ENCODE measurements around the gene C13orf46. TPM values are rescaled to one million over a fixed set of nuclear protein-coding genes. Genes with fewer than 3 reads are reported as not detected.
A peak's percentile ranks its signal among the peaks of the same experiment; 100 is the strongest.
"Not testable (repeated sequence)": the region's sequence is repeated elsewhere in the genome, so short reads cannot be mapped to it uniquely, and the experiment has no call there.

C13orf46 gene
- total RNA-seq, 1 donor from 2014 or later, result 0.37 TPM

DNA sequence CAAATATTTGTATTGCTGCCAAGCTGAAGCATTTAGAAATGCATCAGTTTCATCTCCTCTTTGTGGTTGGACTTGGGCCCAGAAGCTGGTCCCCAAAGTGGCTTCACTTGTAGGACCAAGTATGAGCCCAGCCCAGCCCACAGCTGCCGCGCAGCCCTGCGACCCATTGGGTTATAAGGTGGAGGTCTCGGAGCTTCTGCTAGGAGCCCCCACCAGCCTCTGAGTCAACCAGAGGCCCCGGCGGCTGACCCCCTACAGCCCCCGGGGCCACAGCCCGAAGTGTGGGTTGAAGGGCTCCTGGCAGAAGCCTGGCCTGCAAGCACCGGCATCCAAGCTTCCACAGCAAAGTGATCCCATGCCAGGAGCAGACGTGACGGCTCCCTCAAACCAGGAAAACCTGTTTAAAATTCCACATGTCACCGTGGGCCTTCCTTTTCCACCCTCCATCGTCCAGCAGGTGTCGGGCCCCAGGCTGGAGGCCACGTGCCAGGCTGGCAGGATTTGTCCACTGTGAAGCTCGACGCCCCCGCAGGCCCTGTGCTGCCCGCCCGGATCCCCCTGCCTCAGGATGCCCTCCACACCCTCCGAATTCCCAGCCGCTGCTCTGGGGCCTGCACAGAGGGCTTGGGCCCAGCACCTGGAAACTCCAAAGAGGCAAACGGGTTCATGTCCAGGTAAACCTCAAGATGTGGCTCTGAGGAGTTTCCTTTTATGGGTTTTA, 54.7 kb downstream of the C13orf46 start:
- intact Hi-C loops (cut with micrococcal nuclease), result no loop called here
- ATAC-seq, result no peak
- no peak for DNase-seq

DNA sequence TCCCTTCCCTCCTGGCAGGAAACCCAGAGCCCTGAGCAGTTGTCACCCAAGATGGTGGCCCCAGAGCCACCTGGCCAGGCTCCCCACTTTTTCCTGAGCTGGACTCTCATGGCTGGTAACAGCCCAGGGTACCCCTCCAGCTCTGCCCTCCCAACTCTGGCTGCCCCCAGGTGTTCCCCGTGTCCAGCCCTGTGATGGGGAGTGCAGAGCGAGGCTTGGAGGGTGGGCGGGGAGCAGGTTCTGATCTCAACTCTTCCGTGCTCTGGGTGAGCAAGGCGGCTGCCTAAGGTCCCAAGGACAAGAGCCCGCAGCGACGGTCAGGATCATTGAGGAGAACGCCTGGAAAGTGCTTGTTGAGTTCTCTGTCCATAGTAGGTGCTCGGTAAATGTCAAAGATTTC, 55.3 kb downstream of the C13orf46 start:
- DNase-seq (no peak), ATAC-seq (no peak)
- intact Hi-C loops (cut with micrococcal nuclease), result no loop called here

DNA sequence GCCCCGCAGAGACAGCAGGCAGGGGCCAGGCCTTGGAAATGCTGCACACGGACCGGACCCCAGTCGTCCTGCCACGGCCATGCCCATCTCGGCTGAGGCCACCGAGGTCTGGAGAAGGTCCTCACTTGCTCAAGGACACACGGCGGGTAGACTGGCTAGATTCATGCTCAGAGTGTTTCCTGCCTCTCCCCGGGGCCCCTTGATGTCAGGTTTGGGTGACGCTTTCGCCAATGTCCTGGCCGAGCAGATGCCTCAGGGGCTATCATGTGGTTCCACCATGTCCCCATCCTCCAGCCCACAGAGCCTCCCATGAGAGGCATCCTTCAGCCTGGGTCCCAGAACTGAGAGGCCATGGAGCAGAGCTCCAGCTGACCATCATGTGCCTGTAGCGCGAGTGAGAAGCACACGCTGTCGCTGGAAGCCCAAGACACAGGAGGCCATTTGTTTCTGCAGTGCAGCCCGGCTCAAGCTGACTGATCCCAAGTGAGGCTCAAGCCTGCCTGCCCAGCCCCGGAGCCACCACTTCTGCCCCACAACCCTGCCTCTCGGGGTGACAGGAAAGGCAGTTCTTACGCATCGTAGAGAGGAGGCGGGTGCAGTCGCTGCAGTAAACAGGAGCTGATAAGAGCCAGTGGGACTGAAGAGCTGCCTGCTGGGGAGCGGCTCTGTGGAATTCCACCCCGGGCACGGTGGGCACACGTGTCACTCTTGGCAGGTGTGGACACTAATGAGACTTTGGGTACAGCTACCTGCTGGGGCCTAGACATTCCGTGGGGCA, 56.1 kb downstream of the C13orf46 start:
- intact Hi-C loops (cut with micrococcal nuclease), result no loop called here
- no peak for ATAC-seq
- no peak for DNase-seq

DNA sequence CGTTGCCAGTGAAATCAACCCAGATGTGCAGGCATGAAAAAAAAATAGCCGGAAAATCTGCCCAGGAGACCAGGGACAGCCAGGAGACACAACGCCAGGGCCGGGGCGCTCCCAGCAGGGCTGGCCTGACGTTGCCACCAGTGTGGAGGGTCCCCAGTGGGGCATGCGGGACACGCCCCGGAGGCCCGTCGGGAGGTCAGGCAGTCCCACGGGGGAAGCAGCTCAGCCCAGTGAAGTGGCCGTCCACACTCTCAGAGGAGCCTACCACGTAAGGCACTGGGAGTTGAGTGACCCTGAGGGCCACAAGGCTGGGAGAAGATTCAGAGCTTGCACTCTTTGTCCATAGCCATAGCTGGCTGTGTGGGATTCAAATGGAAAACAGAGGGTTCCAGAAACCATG, 56.8 kb downstream of the C13orf46 start:
- ATAC-seq, result no peak
- DNase-seq, result no peak
- intact Hi-C loops (cut with micrococcal nuclease), result no loop called here

DNA sequence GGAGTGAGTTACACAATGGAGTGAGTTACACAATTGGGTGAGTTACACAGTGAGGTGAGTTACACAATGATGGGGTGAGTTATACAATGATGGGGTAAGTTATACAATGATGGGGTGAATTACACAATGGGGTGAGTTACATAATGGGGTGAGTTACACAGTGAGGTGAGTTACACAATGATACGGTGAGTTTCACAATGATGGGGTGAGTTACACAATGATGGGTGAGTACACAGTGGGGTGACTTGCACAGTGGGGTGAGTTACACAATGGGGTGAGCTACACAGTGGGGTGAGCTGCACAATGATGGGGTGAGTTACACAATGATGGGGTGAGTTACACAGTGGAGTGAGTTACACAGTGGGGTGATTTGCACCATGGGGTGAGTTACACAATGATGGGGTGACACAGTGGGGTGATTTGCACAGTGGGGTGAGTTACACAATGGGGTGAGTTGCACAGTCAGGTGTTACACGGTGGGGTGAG, 57.5 kb downstream of the C13orf46 start:
- no peak for ATAC-seq
- intact Hi-C loops (cut with micrococcal nuclease), result no loop called here

DNA sequence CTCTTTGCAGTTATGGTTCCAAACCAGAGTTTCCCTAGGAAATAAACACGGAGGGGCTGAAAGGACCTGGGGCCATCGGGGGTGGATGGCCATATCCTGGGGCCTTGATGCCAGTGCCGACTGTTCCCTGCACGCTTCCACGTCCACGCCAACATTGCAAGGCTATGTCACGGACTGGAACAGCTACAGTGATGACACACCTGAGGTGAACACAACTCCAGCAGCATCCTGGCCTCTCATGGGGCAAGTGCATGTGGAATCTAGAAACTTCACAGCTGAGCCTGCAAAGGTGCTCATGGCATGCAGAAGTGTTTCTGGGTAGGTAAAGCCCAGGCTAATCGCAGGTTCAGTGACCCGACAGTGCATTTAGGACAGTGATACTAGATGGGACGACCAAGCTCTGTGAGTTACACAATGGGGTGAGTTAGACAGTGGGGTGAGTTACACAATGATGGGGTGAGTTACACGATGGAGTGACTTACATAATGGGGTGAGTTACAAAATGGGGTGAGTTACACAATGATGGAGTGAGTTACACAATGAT, 58.0 kb downstream of the C13orf46 start:
- DNase-seq (no peak), ATAC-seq (no peak)
- intact Hi-C loops (cut with micrococcal nuclease), result no loop called here

More for the DNA sequence above, 57.5 kb downstream of the C13orf46 start:
- DNase-seq, result no peak

DNA sequence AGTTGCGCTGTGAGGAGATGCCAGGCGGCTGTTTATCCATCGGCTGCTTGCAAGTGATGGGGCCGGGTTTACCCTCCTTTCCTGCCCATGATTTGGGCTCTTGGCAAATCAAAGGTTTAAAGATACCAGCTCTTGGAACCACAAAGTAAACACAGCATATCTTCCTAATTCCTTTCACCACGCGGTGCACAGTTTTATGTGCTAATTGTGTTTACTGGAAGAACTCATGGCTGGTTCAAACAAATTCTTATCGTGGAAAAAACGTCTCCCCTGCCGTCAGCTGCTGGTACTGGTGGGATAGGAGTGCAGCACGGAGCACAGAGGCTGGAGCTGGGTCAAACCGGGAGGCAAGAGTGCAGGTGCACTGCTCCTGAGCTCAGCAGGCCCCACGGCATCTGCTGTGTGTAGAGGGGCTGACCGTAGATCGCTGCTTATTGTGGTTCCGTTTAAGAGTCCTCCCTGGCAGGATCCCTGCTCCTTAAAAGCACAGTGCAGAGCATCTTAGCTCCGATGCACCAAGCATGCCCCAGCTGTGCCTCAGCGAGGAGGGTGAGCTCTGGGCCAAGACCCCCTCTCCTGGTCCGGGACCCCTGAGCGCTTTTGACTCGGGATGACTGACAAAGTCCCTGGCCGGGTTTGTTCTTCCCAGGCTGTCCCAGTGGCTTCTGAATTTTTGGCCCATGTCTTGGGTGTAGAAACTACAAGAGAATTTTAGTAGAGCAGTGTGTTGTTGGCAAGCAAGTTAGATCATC, 58.7 kb downstream of the C13orf46 start:
- DNase-seq, result no peak
- intact Hi-C loops (cut with micrococcal nuclease), result no loop called here
- no peak for ATAC-seq

DNA sequence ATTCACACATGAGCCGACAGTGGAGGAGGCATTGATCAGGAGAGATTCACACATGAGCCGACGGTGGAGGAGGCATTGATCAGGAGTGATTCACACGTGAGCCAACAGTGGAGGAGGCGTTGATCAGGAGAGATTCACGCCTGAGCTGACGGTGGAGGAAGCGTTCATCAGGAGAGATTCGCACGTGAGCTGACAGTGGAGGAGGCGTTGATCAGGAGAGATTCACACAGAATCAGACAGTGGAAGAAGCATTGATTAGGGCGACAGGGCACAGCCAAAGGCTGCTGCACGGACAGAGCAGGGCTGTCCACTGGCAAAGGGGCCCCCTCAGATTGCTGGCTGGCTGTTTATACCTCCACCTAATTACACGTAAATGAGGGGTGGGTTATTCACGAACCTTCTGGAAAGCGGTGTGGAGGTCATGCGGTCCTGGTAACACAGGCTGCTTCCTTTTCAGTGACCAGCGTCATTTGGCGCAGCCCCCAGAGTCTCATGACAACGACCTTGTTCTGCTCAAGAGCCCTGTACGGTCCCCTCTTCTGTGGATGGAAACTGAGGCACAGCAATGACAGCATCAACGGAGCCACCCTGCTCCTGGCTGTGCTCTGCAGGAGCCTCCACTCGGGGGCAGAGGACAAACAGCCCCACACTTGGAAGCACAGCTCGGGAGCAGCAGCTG, 59.4 kb downstream of the C13orf46 start:
- intact Hi-C loops (cut with micrococcal nuclease), result no loop called here
- DNase-seq, result no peak
- ATAC-seq, result no peak

DNA sequence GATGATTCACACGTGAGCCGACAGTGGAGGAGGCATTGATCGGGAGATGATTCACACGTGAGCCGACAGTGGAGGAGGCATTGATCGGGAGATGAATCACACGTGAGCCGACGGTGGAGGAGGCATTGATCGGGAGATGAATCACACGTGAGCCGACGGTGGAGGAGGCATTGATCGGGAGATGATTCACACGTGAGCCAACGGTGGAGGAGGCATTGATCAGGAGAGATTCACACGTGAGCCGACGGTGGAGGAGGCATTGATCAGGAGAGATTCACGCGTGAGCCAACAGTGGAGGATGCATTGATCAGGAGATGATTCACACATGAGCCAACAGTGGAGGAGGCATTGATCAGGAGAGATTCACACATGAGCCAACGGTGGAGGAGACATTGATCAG, 60.0 kb downstream of the C13orf46 start:
- DNase-seq; ATAC-seq; intact Hi-C loops (cut with micrococcal nuclease): not testable (repeated sequence)

DNA sequence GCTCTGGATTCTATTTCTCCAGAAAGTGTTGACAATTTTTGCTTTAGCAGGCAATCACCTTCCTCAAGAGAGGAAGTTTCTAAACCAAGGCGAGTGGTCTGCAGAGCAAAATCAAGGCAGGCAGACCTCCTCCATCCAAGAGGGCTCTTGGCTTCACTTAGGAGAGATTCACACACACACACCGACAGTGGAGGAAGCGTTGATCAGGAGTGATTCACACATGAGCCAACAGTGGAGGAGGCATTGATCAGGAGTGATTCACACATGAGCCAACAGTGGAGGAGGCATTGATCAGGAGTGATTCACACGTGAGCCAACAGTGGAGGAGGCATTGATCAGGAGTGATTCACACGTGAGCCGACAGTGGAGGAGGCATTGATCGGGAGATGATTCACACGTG, 60.5 kb downstream of the C13orf46 start:
- ATAC-seq; intact Hi-C loops (cut with micrococcal nuclease); DNase-seq: not testable (repeated sequence)

DNA sequence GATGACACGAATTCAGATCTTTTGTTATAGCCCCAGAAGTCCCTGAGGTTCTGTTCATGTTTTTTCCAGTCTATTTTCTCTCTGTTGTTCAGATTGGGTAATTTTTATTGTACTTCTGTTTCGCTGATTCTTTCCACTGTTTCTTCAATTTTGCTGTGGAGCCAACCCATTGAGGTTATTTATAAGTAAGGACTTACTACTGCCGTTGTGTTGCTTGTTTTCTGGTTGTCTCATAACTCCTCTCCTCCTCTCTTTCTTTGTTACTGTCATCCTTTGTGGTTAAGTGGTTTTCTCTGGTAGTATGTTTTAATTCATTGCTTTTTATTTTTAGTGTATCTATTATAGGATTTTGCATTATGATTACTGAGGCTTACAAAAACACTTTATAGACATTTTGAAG, 61.3 kb downstream of the C13orf46 start:
- intact Hi-C loops (cut with micrococcal nuclease), result no loop called here
- no peak for DNase-seq
- no peak for ATAC-seq

DNA sequence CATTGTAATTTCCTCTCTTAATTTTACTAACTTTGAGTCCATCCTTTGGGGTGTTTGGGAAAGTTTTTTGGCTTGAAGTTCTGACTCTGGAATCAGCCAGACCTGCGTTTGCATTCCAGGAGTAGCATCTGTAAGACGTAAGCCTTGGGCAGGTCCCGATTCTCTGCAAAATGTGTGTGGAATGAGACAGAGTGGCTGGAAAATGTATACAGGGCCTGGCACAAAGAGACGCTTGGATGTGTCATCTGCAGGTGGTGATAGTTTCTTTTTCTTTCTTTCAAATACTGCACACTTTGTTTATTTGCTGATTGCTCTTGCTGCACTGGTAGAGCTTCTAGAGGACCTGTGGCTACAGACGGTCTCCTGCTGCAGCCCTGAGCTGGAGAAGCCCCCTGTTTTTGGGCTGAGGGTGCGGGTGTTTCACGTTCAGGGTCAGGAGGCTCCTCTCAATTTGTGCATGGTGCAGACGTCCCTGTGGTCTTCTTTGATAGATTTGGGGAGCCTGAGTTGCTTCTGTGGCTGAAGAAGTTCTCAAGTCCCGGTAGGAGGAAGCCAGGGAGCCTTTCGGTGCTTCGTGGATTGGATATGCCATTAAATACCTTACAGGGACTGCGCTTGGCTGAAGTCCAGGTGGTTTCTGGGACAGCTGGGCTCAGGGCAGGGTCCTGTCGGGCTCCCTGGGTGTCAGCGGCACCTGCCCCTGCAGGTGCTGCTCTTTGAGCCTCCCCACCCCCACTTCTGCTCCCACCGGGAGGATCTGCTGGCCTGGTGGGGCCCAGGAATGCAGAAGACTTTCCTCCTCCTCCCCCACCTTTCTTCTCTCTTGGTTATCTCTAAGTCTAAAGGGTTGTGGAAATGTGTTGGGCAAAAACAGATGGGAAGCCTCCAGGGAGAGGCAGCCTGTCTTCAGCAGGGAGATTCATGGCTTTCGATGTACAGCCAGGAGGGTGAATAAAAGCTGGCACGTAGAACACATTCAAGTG, 66.0 kb downstream of the C13orf46 start:
- intact Hi-C loops (cut with micrococcal nuclease), result no loop called here
- ATAC-seq (no peak), DNase-seq (no peak)

DNA sequence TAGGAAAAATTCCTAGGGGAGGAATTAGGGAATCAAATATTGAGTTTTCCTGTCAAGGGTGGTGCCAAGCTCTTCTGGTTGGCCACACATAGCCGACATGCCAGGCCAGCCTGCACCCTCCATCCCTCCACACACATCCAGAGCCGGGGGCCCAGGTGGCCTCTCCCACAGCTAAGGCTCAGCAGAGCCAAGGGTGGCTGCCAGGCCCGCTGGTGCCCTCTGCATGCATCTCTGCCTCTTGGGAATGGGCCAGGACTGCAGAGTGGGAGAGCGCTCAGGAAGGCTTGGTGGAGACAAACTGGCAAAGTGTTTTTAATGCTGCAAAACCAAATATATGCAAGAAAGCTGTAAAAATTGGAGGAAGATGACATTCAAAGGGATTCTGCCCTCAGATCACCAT, 67.3 kb downstream of the C13orf46 start:
- DNase-seq, result peak; percentile 53
- ATAC-seq, result peak; percentile 64
- intact Hi-C loops (cut with micrococcal nuclease), result no loop called here

DNA sequence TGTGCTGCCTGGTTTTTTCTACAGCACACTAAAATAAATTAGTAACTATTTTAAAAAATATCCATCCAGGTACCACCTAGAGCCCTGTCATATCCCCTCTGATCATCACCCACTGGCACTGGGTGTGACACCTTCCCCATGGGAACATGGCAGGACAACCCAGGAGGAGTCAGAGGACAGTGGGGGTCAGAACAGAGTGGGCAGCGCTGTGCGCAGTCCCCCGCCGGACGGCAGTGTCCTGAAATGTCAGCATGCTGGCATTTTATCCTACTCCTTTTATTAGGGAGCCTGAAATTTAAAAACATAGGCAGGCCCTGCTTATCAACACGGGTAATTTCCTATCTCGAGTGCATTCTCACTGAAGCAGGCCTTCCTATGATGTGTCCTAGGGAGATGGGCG, 67.9 kb downstream of the C13orf46 start:
- ATAC-seq (no peak), DNase-seq (peak; percentile 5)
- intact Hi-C loops (cut with micrococcal nuclease), result no loop called here

DNA sequence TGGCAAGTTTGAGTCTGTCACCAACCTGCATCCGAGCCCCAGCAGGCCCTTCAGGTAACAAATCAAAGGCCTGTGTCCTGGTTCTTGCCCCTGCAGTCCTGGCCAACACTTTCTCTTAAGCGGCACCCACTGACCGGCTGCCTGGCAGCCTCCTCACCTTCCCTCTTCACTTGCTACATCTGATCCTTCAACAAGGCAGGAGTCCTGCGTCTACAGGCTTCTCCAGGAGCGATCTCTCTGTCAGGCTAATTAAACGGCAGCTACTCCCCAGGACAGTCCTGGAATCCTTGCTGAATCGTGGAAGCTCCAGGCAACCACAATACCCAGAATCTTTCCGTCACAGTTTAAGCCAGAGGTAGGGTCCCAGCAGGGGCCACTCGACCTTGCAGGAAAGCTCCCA, 68.9 kb downstream of the C13orf46 start:
- intact Hi-C loops (cut with micrococcal nuclease), result no loop called here
- no peak for ATAC-seq
- DNase-seq, result peak; percentile 8

DNA sequence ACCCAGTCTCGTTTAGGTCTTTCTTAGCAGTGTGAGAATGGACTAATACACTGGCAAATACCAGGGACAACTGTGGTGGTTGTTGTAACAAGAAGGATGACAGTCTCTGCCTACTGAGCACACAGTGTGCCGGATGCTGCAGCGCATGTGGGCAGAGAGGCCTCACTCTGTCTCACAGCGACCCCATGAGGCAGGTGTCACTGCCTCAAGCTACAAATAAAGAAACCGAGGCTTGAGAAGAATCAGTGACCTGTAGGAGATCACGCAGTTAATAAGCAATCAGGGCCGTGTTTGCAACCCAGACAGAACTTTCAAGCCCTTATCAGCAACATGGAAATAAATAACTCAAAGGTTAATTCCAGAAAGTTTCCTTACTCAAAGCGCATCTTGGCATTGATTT, 69.5 kb downstream of the C13orf46 start:
- DNase-seq (peak; percentile 82), ATAC-seq (peak; percentile 94)
- intact Hi-C loops (cut with micrococcal nuclease), result no loop called here

DNA sequence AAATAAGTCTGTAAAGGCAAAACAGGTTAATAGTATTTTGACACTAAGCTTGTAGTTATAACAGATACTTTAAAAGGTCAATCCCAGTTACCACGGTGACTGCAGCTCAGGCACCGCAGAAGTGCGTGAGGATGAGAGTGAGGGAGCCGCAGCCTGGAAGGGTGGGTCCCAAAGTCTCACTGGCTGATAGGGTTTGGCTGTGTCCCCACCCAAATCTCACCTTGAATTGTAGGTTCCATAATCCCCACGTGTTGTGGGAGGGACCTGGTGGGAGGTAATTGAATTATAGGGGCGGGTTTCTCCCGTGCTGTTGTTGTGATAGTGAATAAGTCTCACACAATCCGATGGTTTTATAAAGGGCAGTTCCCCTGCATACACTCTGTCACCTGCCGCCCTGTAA, 70.0 kb downstream of the C13orf46 start:
- intact Hi-C loops (cut with micrococcal nuclease), result no loop called here
- no peak for ATAC-seq
- no peak for DNase-seq
